ENCODE data around the gene SLX9. TPM values are rescaled to one million over a fixed set of nuclear protein-coding genes. Genes with fewer than 3 reads are reported as not detected.

Gene SLX9
- total and polyA plus RNA-seq, 8 donors = 10.5 to 21.7 (median 13.6) TPM

- ATAC-seq = no peak
- FAIRE-seq = no peak
- intact Hi-C loops (cut with DNase I) = loop anchor here in 1 of 3 donors (10.0 kb wide), 1 partner anchor 125 kb away; the partner anchor contains the start of gene UBE2G2
- H3K27ac ChIP-seq = no peak overlapping the region
- H3K9me3 ChIP-seq = no peaks in the 10 kb centered on the region
- H3K36me3 ChIP-seq = no peaks in the 10 kb centered on the region
- H3K4me1 ChIP-seq = peaks cover 0 to 9% (median 8%) of the 10 kb centered on the region in 3 donors
- WGBS, 2 donors = 41 to 45% methylated on average over 9 of the region's 9 CpGs
- peaks cover 0 to 4% (median 0%) of the 10 kb centered on the region in 4 donors for H3K27me3 ChIP-seq
- TF ChIP-seq, protein P1, sequence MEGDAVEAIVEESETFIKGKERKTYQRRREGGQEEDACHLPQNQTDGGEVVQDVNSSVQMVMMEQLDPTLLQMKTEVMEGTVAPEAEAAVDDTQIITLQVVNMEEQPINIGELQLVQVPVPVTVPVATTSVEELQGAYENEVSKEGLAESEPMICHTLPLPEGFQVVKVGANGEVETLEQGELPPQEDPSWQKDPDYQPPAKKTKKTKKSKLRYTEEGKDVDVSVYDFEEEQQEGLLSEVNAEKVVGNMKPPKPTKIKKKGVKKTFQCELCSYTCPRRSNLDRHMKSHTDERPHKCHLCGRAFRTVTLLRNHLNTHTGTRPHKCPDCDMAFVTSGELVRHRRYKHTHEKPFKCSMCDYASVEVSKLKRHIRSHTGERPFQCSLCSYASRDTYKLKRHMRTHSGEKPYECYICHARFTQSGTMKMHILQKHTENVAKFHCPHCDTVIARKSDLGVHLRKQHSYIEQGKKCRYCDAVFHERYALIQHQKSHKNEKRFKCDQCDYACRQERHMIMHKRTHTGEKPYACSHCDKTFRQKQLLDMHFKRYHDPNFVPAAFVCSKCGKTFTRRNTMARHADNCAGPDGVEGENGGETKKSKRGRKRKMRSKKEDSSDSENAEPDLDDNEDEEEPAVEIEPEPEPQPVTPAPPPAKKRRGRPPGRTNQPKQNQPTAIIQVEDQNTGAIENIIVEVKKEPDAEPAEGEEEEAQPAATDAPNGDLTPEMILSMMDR (IDR thresholded peaks at IDR 0.05) = no peak
- no peak overlapping the region for H3K4me3 ChIP-seq
- peak in 2 of 6 donors; percentile 9 to 34 for DNase-seq
Measured at GRCh38 chr21:44929799-44930542, 9.9 kb upstream of the SLX9 start.

- Histone ChIP-seq H3K36me3 (no peaks in the 10 kb centered on the region), H3K9me3 (no peaks in the 10 kb centered on the region), H3K4me1 (peaks cover 0 to 9% (median 8%) of the 10 kb centered on the region in 3 donors), H3K4me3 (no peak overlapping the region), H3K27ac (no peak overlapping the region), H3K27me3 (peaks cover 0 to 4% (median 0%) of the 10 kb centered on the region in 4 donors)
- intact Hi-C loops (cut with DNase I) = loop anchor here in 1 of 3 donors (10.0 kb wide), 1 partner anchor 126 kb away; the partner anchor contains the start of gene UBE2G2
- TF ChIP-seq, protein P1 (IDR thresholded peaks at IDR 0.05) = no peak
- DNase-seq = peak in 4 of 6 donors; percentile 9 to 54 (median 34)
- no peak for FAIRE-seq
- 22 to 28% methylated on average over 12 of the region's 12 CpGs for WGBS, 2 donors
- ATAC-seq = no peak
Measured at GRCh38 chr21:44930543-44930981, 9.3 kb upstream of the SLX9 start.

- DNase-seq (peak in 2 of 6 donors; percentile 19 to 43), FAIRE-seq (no peak), ATAC-seq (peak in 3 of 4 donors; percentile 7 to 13 (median 12))
- intact Hi-C loops (cut with DNase I) = loop anchor here in 1 of 3 donors (10.0 kb wide), 1 partner anchor 126 kb away; the partner anchor contains the start of gene UBE2G2
- Histone ChIP-seq H3K4me1 (peaks cover 0 to 9% (median 8%) of the 10 kb centered on the region in 3 donors), H3K9me3 (no peaks in the 10 kb centered on the region), H3K27me3 (peaks cover 0 to 4% (median 0%) of the 10 kb centered on the region in 4 donors), H3K27ac (no peak overlapping the region), H3K4me3 (peak overlapping the region in 1 of 4 donors; percentile 48), H3K36me3 (no peaks in the 10 kb centered on the region)
- TF ChIP-seq, protein P1 (IDR thresholded peaks at IDR 0.05) = no peak
- WGBS, 2 donors = 1 to 3% methylated on average over 19 of the region's 19 CpGs
Measured at GRCh38 chr21:44931137-44931500, 8.7 kb upstream of the SLX9 start.

GRCh38 chr21:44931501-44932407 is 8.1 kb upstream of the SLX9 start:
- WGBS, 2 donors = 2% methylated on average over 64 to 78 of the region's 78 CpGs
- H3K27me3 ChIP-seq = peaks cover 0 to 4% (median 0%) of the 10 kb centered on the region in 4 donors
- H3K9me3 ChIP-seq = no peaks in the 10 kb centered on the region
- peak overlapping the region in 3 of 4 donors; percentile 14 to 48 (median 23) for H3K4me3 ChIP-seq
- TF ChIP-seq, protein P1 (IDR thresholded peaks at IDR 0.05) = no peak
- H3K27ac ChIP-seq = peak overlapping the region in 1 of 4 donors; percentile 11
- intact Hi-C loops (cut with DNase I) = loop anchor here in 1 of 3 donors (10.0 kb wide), 1 partner anchor 127 kb away; the partner anchor contains the start of gene UBE2G2
- FAIRE-seq (no peak), ATAC-seq (peak in 2 of 4 donors; percentile 22 to 25), DNase-seq (peak in 3 of 6 donors; percentile 13 to 64 (median 62))
- H3K4me1 ChIP-seq = peaks cover 0 to 9% (median 8%) of the 10 kb centered on the region in 3 donors
- H3K36me3 ChIP-seq = no peaks in the 10 kb centered on the region
